AG08395 (cell line): Measurements from ENCODE around the gene AKR1B15.
"Not testable (repeated sequence)": the region's sequence is repeated elsewhere in the genome, so short reads cannot be mapped to it uniquely, and the experiment has no call there.

Source experiments
- DNase-seq: peaks from one replicate; pipeline ENCODE4 v3.0.0; 2012; ENCODE audit warnings: mixed read lengths, low spot score

Gene AKR1B15

GRCh38 chr7:134563398-134563749 lies 14.5 kb downstream of the AKR1B15 start:
- DNase-seq = not testable (repeated sequence)

GRCh38 chr7:134565643-134566136 lies 16.8 kb downstream of the AKR1B15 start:
- peak; percentile 15 for DNase-seq

GRCh38 chr7:134567368-134567767 lies 18.5 kb downstream of the AKR1B15 start:
- no peak for DNase-seq

- not testable (repeated sequence) for DNase-seq
These were observed 21.1 kb downstream of the AKR1B15 start for GRCh38 chr7:134569962-134570361.

- DNase-seq = no peak
These were observed 22.2 kb downstream of the AKR1B15 start for GRCh38 chr7:134571101-134571500.

- no peak for DNase-seq
These were observed 23.0 kb downstream of the AKR1B15 start for GRCh38 chr7:134571746-134572461.

- no peak for DNase-seq
These were observed 25.4 kb downstream of the AKR1B15 start for GRCh38 chr7:134574322-134574721.

- no peak for DNase-seq
These were observed 35.4 kb downstream of the AKR1B15 start for GRCh38 chr7:134584290-134584689.

- DNase-seq = no peak
These were observed 37.0 kb downstream of the AKR1B15 start for GRCh38 chr7:134585897-134586296.

GRCh38 chr7:134587750-134588149 lies 38.8 kb downstream of the AKR1B15 start:
- no peak for DNase-seq

GRCh38 chr7:134589491-134589941 lies 40.6 kb downstream of the AKR1B15 start:
- peak; percentile 11 for DNase-seq

- peak; percentile 76 for DNase-seq
These were observed 44.9 kb downstream of the AKR1B15 start for GRCh38 chr7:134593530-134594392.

- no peak for DNase-seq
These were observed 46.0 kb downstream of the AKR1B15 start for GRCh38 chr7:134594877-134595276.

- no peak for DNase-seq
These were observed 50.5 kb downstream of the AKR1B15 start for GRCh38 chr7:134599371-134599770.

- no peak for DNase-seq
These were observed 52.5 kb downstream of the AKR1B15 start for GRCh38 chr7:134601459-134601858.

GRCh38 chr7:134602881-134603451 lies 54.1 kb downstream of the AKR1B15 start:
- no peak for DNase-seq

- DNase-seq = peak; percentile 60
These were observed 57.3 kb downstream of the AKR1B15 start for GRCh38 chr7:134605978-134606923.

GRCh38 chr7:134611611-134612151 lies 62.8 kb downstream of the AKR1B15 start:
- no peak for DNase-seq

- no peak for DNase-seq
These were observed 63.3 kb downstream of the AKR1B15 start for GRCh38 chr7:134612197-134612596.

- peak; percentile 90 for DNase-seq
These were observed 64.9 kb downstream of the AKR1B15 start for GRCh38 chr7:134613623-134614347.

GRCh38 chr7:134616611-134617010 lies 67.7 kb downstream of the AKR1B15 start:
- no peak for DNase-seq
